Naive thymus-derived CD8-positive, alpha-beta T cell (primary cell): ENCODE data around the gene PPP2R5C. TPM values are rescaled to one million over a fixed set of nuclear protein-coding genes. Genes with fewer than 3 reads are reported as not detected.

Source experiments
- ATAC-seq, 2 donors: fragments of 150-1000 bp; cut with Tn5 transposase in 1 of 2; sonication (Bioruptor Pico), chemical (Tn5 transposase) in 1 of 2; 1 replicate in 1 of 2; 2 replicates in 1 of 2; pipeline ENCODE4 v1.10.0; 2021; ENCODE audit warnings: mild to moderate bottlenecking in 2 of 2, moderate library complexity in 2 of 2
- POLR2A ChIA-PET: fragments of 350-600 bp; sonication (Branson Sonifier 250); formaldehyde crosslinking; loops from one replicate; lab custom pipeline; 2021; ENCODE audit warnings: antibody characterized with exemption; lab: Charles Lee
- DNase-seq, 10 donors: peaks; one replicate each; pipeline versions ENCODE4 v3.0.0 to v3.0.0-alpha.2; 2020 to 2022
- H3K27ac Mint-ChIP-seq, 10 donors: one replicate each; pipeline ENCODE4 v1.8.0; 2020 to 2022; ENCODE audit warnings: mild to moderate bottlenecking in 10 of 10, mixed read lengths in 10 of 10, moderate library complexity in 4 of 10, inconsistent platforms in 1 of 10
- H3K27me3 Mint-ChIP-seq, 5 donors: one replicate each; pipeline ENCODE4 v1.8.0; 2021 to 2022; ENCODE audit warnings: mixed read lengths in 5 of 5
- H3K36me3 Mint-ChIP-seq, 3 donors: one replicate each; pipeline ENCODE4 v1.8.0; 2020 to 2022; ENCODE audit warnings: mixed read lengths in 3 of 3, mild to moderate bottlenecking in 2 of 3, inconsistent platforms in 1 of 3
- H3K4me1 Mint-ChIP-seq, 4 donors: one replicate each; pipeline ENCODE4 v1.8.0; 2021 to 2022; ENCODE audit warnings: mixed read lengths in 4 of 4
- H3K4me3 Mint-ChIP-seq, 10 donors: one replicate each; pipeline ENCODE4 v1.8.0; 2020 to 2022; ENCODE audit warnings: mild to moderate bottlenecking in 10 of 10, mixed read lengths in 10 of 10, moderate library complexity in 6 of 10, inconsistent platforms in 1 of 10
- H3K9me3 Mint-ChIP-seq, 9 donors: one replicate each; pipeline ENCODE4 v1.8.0; 2020 to 2022; ENCODE audit warnings: mixed read lengths in 9 of 9, mild to moderate bottlenecking in 3 of 9, inconsistent platforms in 1 of 9, moderate library complexity in 1 of 9
- polyA plus RNA-seq, 3 donors: library from polyadenylated mRNA; unstranded; fragments of 300-500 nt; fragmentation: Illumina TruSeq; gene quantifications; one replicate each; pipeline ENCODE4 v1.2.3, GENCODE V29; 2021
- total RNA-seq, 8 experiments: library from RNA in 2 of 8; stranded (reverse) in 2 of 8; gene quantifications; one replicate each; pipeline ENCODE4 v1.2.3 and lab custom pipeline; 2021 to 2026

The PPP2R5C gene
- total and polyA plus RNA-seq, 5 experiments from 2014 or later, result 143 to 418 (median 237) TPM

DNA sequence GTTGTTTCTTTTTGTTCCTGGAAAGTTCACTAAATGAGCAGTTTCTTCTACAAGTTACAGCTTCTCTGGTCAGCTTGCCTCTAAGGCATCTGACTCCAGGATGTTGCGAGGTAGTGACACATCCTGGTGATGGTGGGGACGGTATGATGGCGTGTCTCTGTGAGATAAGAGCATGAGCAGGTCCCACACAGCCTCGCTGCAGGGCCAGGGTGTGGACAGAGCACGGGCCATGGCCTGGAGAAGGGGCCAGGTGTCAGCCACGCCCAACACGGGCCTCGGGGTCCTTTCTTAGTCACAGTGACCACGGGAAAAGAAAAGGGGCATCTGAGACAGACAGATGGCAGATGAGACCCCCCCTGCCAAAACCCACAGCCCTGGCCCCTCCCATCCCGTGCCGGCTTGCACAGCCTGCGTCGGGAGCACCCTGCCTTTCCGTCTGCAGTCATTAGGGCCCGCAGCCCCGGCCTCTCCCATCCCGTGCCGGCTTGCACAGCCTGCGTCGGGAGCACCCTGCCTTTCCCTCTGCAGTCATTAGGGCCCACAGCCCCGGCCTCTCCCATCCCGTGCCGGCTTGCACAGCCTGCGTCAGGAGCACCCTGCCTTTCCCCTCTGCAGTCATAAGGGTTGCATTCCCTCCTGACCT, 123.5 kb downstream of the PPP2R5C start:
- Mint-ChIP-seq H3K4me3 (no peak overlapping the region), H3K36me3 (peaks cover 0 to 90% (median 26%) of the 10 kb centered on the region in 3 donors), H3K27ac (no peak overlapping the region), H3K27me3 (no peaks in the 10 kb centered on the region), H3K4me1 (peaks cover 6 to 21% (median 14%) of the 10 kb centered on the region in 4 donors), H3K9me3 (no peaks in the 10 kb centered on the region)
- ATAC-seq (no peak), DNase-seq (no peak)
- POLR2A ChIA-PET, result no interaction called here

DNA sequence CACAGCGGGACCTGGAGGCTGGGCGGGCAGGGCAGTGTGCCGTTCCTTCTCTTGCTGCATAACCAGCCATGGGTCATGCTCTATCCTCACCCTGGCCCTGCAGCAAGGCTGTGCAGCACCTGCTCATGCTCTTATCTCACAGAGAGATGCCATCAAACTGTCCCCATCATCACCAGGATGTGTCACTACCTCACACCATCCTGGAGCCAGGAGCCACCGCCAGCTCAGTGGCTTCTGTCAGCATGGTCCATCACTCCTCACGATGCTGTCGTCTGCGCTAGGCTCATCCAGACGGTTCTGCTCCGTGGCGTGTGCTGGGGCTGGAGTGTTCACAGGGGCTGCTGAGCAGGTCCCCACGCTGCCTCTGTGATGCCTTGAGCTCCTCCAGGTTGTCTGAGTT, 125.7 kb downstream of the PPP2R5C start:
- peaks cover 0 to 5% (median 4%) of the 10 kb centered on the region in 4 donors for H3K4me1 Mint-ChIP-seq
- DNase-seq (no peak), ATAC-seq (no peak)
- H3K4me3 Mint-ChIP-seq, result no peak overlapping the region
- peaks cover 0 to 94% (median 24%) of the 10 kb centered on the region in 3 donors for H3K36me3 Mint-ChIP-seq
- no peaks in the 10 kb centered on the region for H3K27me3 Mint-ChIP-seq
- no peaks in the 10 kb centered on the region for H3K9me3 Mint-ChIP-seq
- POLR2A ChIA-PET, result interaction anchor here (1.4 kb wide), 1 partner anchor 181 kb away, joined by 3 read pairs; no protein-coding TSS in a partner anchor
- H3K27ac Mint-ChIP-seq, result peak overlapping the region in 1 of 10 donors; percentile 52

DNA sequence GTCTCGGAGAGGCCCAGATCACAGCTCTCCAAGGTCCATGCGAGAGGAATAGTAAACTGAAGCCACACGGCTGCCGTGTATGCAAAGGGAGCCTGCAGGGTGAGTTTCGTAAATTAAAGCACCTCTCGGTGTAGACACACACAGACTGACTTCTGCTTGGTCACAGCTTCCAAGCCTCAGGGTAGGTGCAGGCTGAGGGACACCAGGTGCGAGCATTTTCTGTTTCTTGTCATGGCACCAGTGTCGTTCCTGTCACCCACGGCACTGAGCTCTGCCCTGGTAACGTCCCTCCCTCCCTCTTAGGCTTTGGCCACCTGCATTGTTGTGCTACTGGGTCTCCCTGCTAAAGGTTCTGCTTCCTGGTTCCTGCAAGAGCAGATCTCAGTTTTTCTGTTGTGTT, 126.7 kb downstream of the PPP2R5C start:
- DNase-seq (no peak), ATAC-seq (no peak)
- Mint-ChIP-seq H3K27me3 (no peaks in the 10 kb centered on the region), H3K9me3 (no peaks in the 10 kb centered on the region), H3K4me3 (no peak overlapping the region), H3K36me3 (peaks cover 0 to 93% (median 26%) of the 10 kb centered on the region in 3 donors), H3K4me1 (peaks cover 0 to 3% (median 2%) of the 10 kb centered on the region in 4 donors), H3K27ac (peak overlapping the region in 2 of 10 donors; percentile 25 to 29)
- POLR2A ChIA-PET, result no interaction called here

DNA sequence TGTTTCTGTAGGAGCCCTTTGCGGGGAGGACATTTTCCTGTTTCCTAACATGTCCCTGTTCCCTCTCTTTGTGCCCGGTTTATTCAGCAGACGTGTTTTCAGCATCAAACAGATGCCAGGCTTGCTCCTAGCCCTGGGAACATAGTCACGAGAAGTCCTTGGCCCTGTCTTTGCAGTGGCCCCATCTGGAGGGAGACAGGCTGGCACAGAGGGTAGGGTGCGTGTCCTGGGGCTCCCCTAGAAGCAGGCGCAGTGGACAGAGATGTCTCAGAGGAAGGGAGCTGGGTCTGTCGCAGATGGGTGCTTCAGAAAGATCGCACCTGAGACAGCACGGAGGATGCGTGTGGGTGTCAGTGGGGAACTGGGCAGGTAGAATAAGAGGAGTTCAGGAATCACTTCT, 127.9 kb downstream of the PPP2R5C start:
- H3K27ac Mint-ChIP-seq, result peak overlapping the region in 7 of 10 donors; percentile 7 to 83 (median 65)
- H3K27me3 Mint-ChIP-seq, result no peaks in the 10 kb centered on the region
- H3K4me1 Mint-ChIP-seq, result peaks cover 0 to 3% (median 0%) of the 10 kb centered on the region in 4 donors
- DNase-seq (no peak), ATAC-seq (no peak)
- no peaks in the 10 kb centered on the region for H3K9me3 Mint-ChIP-seq
- POLR2A ChIA-PET, result no interaction called here
- H3K36me3 Mint-ChIP-seq, result peaks cover 0 to 89% (median 22%) of the 10 kb centered on the region in 3 donors
- no peak overlapping the region for H3K4me3 Mint-ChIP-seq

DNA sequence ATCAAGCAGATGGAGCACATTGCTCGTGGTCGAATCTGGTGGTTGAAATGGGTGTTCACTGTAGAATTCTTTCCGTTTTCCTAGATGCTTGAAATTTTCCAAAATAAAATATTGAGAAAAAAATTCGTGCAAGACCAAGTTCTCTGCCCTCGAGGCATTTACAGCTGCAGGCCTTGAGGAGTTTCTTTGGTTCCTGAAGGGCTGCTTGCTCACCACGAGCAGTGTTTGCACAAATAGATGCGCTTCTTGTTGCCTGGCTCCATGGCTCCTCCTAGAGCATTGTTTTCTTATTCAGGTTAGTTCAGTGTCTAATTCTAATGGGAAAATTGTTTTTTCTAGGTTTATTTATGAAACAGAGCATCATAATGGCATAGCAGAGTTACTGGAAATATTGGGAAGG, 128.4 kb downstream of the PPP2R5C start:
- no peak overlapping the region for H3K4me3 Mint-ChIP-seq
- H3K36me3 Mint-ChIP-seq, result peaks cover 0 to 89% (median 19%) of the 10 kb centered on the region in 3 donors
- no peaks in the 10 kb centered on the region for H3K27me3 Mint-ChIP-seq
- POLR2A ChIA-PET, result interaction anchor here (0.7 kb wide), 1 partner anchor 10 kb away, joined by 5 read pairs; no protein-coding TSS in a partner anchor
- DNase-seq (peak in 2 of 10 donors; percentile 5 to 15), ATAC-seq (no peak)
- no peaks in the 10 kb centered on the region for H3K9me3 Mint-ChIP-seq
- H3K27ac Mint-ChIP-seq, result peak overlapping the region; percentile 2 to 83 (median 46)
- peaks cover 0 to 3% (median 0%) of the 10 kb centered on the region in 4 donors for H3K4me1 Mint-ChIP-seq

DNA sequence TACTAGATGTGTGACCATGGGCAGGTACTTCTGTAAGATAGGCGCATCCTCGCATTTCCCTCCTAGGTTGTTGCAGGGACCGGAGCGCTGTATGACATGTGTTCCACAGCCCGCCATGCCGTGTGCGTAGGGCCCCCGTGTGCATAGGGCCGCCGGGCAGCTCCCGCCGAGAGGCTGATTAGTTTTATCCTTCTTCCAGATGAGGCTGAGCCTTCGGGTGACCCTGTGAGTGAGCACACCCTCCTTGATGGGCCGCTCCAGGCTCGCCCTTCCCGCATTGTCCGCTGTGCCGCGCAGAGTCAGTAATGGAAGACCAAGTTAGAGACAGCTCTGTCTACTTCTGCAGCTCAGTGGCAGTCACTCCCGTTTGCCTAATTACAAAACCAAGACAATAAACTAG, 130.0 kb downstream of the PPP2R5C start:
- H3K27ac Mint-ChIP-seq, result peak overlapping the region in 4 of 10 donors; percentile 25 to 60 (median 45)
- H3K4me1 Mint-ChIP-seq, result peaks cover 0 to 3% (median under 1%) of the 10 kb centered on the region in 4 donors
- H3K4me3 Mint-ChIP-seq, result no peak overlapping the region
- no peaks in the 10 kb centered on the region for H3K9me3 Mint-ChIP-seq
- no peak for DNase-seq
- POLR2A ChIA-PET, result interaction anchor here (1.3 kb wide), 1 partner anchor 65 kb away, joined by 4 read pairs; no protein-coding TSS in a partner anchor
- no peak for ATAC-seq
- H3K27me3 Mint-ChIP-seq, result no peaks in the 10 kb centered on the region
- peaks cover 4 to 88% (median 9%) of the 10 kb centered on the region in 3 donors for H3K36me3 Mint-ChIP-seq

DNA sequence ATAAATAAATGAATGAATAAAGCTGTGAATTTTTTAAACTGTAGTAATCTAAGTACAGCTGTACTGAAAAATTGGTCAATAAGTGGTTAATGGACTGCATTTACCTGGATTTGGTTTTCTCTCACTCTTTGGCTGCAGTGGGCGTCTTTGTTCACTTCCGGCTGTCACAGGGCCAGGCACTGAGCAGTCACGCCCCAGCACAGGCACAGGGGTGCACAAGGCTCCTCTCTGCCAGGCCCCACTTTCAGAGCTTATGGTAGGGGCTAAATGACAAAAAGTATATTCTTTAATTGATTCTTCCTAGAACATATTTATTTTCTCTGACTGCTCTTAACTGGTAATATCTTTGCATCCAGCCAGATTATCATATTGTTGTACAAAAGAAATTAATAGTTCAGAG, 132.2 kb downstream of the PPP2R5C start:
- Mint-ChIP-seq H3K36me3 (peaks cover 4 to 89% (median 18%) of the 10 kb centered on the region in 3 donors), H3K27ac (peak overlapping the region in 4 of 10 donors; percentile 15 to 89 (median 38)), H3K4me3 (no peak overlapping the region), H3K9me3 (no peaks in the 10 kb centered on the region), H3K27me3 (no peaks in the 10 kb centered on the region), H3K4me1 (peaks cover 0 to 3% (median under 1%) of the 10 kb centered on the region in 4 donors)
- no peak for DNase-seq
- no peak for ATAC-seq
- POLR2A ChIA-PET, result interaction anchor here (0.9 kb wide), 1 partner anchor 74 kb away, joined by 3 read pairs; no protein-coding TSS in a partner anchor

DNA sequence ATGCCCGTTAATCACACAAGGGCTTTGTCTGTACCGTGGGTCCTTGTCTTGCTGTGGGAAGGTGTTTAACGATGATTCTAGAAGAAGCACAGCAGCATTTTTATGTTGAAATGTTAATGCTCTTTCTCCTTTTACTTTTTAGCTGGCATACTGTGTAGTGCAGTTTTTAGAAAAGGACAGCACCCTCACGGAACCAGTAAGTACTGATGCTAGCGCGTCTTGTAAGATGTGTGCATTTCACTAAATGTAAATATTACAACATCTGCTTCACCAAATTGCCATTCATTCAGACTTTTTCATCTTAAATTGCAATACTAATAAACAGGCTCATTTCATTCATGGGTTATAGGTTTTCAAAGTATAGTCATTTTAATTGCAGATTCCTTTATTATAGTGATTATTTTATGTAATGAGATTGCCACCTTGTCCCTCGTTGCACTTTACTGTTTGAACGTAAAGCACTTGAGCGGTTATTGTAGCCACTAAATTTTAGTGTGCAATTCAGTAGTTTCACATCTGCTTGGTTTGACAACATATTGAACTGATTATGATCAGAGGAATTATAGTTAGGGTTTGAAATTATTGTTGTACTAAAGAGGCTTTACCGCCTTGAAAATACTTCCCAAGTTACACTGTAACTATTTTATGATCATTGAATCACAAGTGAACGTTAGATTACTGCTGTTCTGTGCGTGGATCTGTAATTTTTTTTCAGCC, 133.0 kb downstream of the PPP2R5C start:
- DNase-seq (no peak), ATAC-seq (no peak)
- no peaks in the 10 kb centered on the region for H3K27me3 Mint-ChIP-seq
- H3K36me3 Mint-ChIP-seq, result peaks cover 4 to 89% (median 19%) of the 10 kb centered on the region in 3 donors
- POLR2A ChIA-PET, result interaction anchor here (0.9 kb wide), 1 partner anchor 75 kb away, joined by 3 read pairs; no protein-coding TSS in a partner anchor
- H3K27ac Mint-ChIP-seq, result peak overlapping the region in 2 of 10 donors; percentile 17 to 36
- H3K9me3 Mint-ChIP-seq, result no peaks in the 10 kb centered on the region
- peaks cover 0 to 3% (median under 1%) of the 10 kb centered on the region in 4 donors for H3K4me1 Mint-ChIP-seq
- H3K4me3 Mint-ChIP-seq, result no peak overlapping the region

DNA sequence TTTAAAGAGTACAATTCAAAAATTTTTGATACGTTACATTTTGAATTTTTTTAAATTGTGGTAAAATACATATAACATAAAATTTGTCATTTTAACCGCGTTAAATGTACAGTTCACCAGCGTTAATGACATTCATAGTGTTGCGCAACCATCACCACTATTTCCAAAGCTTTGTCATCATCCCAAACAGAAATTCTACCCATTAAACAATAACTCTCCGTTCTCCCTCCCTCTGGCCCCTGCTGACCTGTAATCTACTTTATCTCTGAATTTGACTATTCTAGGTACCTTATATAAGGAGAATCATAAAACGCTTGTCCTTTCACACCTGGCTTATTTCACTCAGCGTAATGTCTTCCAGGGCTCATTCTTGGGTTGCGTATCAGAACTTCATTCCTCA, 133.7 kb downstream of the PPP2R5C start:
- ATAC-seq (no peak), DNase-seq (no peak)
- Mint-ChIP-seq H3K36me3 (peaks cover 4 to 89% (median 21%) of the 10 kb centered on the region in 3 donors), H3K9me3 (no peaks in the 10 kb centered on the region), H3K27me3 (no peaks in the 10 kb centered on the region), H3K4me1 (peaks cover 0 to 2% (median 0%) of the 10 kb centered on the region in 4 donors), H3K27ac (peak overlapping the region in 3 of 10 donors; percentile 18 to 44 (median 20)), H3K4me3 (no peak overlapping the region)
- POLR2A ChIA-PET, result no interaction called here

DNA sequence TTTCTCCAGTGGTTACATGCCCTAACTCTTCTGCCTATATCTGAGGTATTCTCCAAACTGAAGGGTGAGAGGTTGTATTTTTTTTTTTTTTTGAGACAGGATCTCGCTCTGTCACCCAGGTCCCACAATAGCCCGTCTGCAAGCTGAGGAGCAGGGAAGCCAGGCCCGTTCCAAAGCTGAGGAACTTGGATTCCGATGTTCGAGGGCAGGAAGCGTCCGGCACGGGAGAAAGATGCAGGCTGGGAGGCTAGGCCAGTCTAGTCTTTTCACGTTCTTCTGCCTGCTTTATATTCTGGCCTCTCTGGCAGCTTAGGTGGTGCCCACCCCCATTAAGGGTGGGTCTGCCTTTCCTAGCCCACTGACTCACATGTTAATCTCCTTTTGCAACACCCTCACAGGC, 135.8 kb downstream of the PPP2R5C start:
- no peak for ATAC-seq
- peaks cover 4 to 93% (median 32%) of the 10 kb centered on the region in 3 donors for H3K36me3 Mint-ChIP-seq
- DNase-seq, result no peak
- H3K4me1 Mint-ChIP-seq, result peaks cover 0 to 3% (median 0%) of the 10 kb centered on the region in 4 donors
- no peak overlapping the region for H3K4me3 Mint-ChIP-seq
- POLR2A ChIA-PET, result no interaction called here
- no peaks in the 10 kb centered on the region for H3K9me3 Mint-ChIP-seq
- H3K27ac Mint-ChIP-seq, result peak overlapping the region in 5 of 10 donors; percentile 65 to 82 (median 78)
- H3K27me3 Mint-ChIP-seq, result no peaks in the 10 kb centered on the region

DNA sequence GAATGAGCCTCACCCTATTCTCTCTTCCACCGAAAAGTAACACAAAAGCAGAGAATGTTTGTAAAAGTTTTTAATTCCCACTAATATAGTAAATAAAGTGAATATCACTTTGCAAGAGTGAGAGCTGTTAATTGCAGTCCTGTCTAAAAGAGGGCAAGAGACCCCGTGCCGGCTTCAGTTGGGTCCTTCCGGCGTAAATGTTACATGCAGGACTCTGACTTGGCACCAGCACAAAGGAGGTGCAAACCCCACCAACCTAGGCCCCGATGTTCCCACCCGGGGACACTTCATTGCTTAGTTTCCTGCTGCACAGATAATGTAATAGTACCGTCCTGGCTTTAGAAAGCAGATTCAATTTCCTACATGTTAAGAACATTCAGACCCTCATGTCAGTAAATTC, 136.9 kb downstream of the PPP2R5C start:
- H3K36me3 Mint-ChIP-seq, result peaks cover 4 to 95% (median 31%) of the 10 kb centered on the region in 3 donors
- H3K4me1 Mint-ChIP-seq, result peaks cover 0 to 4% (median 0%) of the 10 kb centered on the region in 4 donors
- no peak for DNase-seq
- peak overlapping the region in 7 of 10 donors; percentile 20 to 79 (median 63) for H3K27ac Mint-ChIP-seq
- H3K27me3 Mint-ChIP-seq, result no peaks in the 10 kb centered on the region
- POLR2A ChIA-PET, result no interaction called here
- no peak for ATAC-seq
- no peak overlapping the region for H3K4me3 Mint-ChIP-seq
- H3K9me3 Mint-ChIP-seq, result no peaks in the 10 kb centered on the region

DNA sequence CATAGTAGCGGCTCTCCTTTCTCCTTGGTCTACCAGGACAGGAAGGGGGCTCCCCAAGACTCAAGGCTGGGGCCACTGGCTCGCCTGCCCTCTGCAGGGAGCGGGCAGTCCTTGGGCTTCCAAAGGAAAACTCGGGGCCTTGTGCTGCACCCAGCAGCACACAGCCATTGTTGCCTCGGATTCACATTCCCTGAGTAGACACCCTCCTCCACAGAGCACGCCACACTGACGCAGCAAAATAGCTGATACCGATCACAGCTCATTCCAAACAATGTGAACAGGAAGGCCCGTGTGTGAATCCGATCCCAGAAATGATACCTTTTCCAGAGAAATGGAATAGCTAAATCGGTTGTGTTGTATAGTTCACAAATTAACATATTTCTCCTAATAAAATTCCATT, 137.8 kb downstream of the PPP2R5C start:
- Mint-ChIP-seq H3K27ac (peak overlapping the region in 2 of 10 donors; percentile 59 to 72), H3K27me3 (no peaks in the 10 kb centered on the region), H3K4me1 (peaks cover 0 to 4% (median 0%) of the 10 kb centered on the region in 4 donors), H3K4me3 (no peak overlapping the region), H3K9me3 (no peaks in the 10 kb centered on the region), H3K36me3 (peaks cover 4 to 94% (median 32%) of the 10 kb centered on the region in 3 donors)
- DNase-seq (no peak), ATAC-seq (no peak)
- POLR2A ChIA-PET, result interaction anchor here (0.6 kb wide), 1 partner anchor 9 kb away, joined by 5 read pairs; no protein-coding TSS in a partner anchor
